Left ventricle myocardium inferior (tissue), 1 donor: ENCODE data around the gene CHRNB1. TPM values are rescaled to one million over a fixed set of nuclear protein-coding genes. Genes with fewer than 3 reads are reported as not detected.
A peak's percentile ranks its signal among the peaks of the same experiment; 100 is the strongest.

Experiments
- DNase-seq: peaks from one replicate; pipeline ENCODE4 v3.0.0-alpha.2; 2020
- H3K27ac ChIP-seq: fragments of 200-600 bp; replicated peaks from 2 replicates; pipeline ENCODE4 v1.8.0; 2021
- H3K27me3 ChIP-seq: fragments of 200-600 bp; 2 replicates; pipeline ENCODE4 v1.8.0; 2021; ENCODE audit warnings: low read depth
- H3K36me3 ChIP-seq: fragments of 200-600 bp; 2 replicates; pipeline ENCODE4 v1.8.0; 2021
- H3K4me1 ChIP-seq: fragments of 200-600 bp; 2 replicates; pipeline ENCODE4 v1.8.0; 2021
- H3K4me3 ChIP-seq: fragments of 200-600 bp; 2 replicates; pipeline ENCODE4 v1.8.0; 2021; ENCODE audit warnings: mild to moderate bottlenecking, moderate library complexity
- H3K9me3 ChIP-seq: fragments of 200-600 bp; replicated peaks from 2 replicates; pipeline ENCODE4 v1.8.0; 2021
- intact Hi-C: fragments of 100-400 bp; cut with micrococcal nuclease; formaldehyde crosslinking; loops from one replicate; pipeline ENCODE4 v1.11.0; 2022
- total RNA-seq: library from RNA; stranded (reverse); fragmentation: NEBNext Ultra II Directional; extraction: Animal tissue kit (Norgen Biotek cat#: 25700); gene quantifications from one replicate; pipeline ENCODE4 v1.2.1, GENCODE V29; 2021
- TF ChIP-seq, protein P1 (sequence below): fragments of 200-600 bp; IDR thresholded peaks from 2 replicates; pipeline ENCODE4 v1.8.0; 2021; ENCODE audit warnings: antibody characterized with exemption, mild to moderate bottlenecking, borderline replicate concordance
- donor health status: DM: no; HTN: yes; CAD: no; lungs with severe emphysema.

CHRNB1 gene
- total RNA-seq, 1 donor from 2014 or later: 8.7 TPM

DNA sequence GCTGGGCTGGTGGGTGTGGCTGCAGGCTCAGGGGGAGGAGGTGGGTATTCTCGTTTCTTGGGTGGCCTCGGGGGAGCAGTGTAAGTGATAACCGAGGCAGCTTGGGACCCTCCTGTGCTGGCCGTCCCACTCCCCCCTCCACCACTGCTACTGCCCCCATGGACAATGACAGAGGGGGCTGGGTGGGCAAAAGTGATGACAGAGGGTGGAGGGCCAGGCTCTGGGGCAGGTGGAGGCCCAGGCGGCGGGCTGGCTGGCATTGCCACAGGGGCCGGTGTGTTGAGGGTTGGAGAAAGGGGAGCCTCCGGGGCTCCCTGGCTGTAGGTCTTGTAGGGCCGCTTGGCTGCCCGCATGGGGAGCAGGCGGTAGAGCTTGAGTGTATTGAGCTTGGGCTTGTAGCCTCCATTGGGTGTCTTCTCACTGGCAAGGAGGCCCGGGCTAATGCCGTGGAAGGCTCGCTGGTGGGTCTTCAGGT is 18.5 kb downstream of the CHRNB1 start:
- Histone ChIP-seq H3K4me1 (peaks cover 32% of the 10 kb centered on the region), H3K27ac (no peak overlapping the region), H3K9me3 (no peaks in the 10 kb centered on the region), H3K4me3 (no peak overlapping the region), H3K36me3 (peaks cover 43% of the 10 kb centered on the region), H3K27me3 (no peaks in the 10 kb centered on the region)
- TF ChIP-seq, protein P1, sequence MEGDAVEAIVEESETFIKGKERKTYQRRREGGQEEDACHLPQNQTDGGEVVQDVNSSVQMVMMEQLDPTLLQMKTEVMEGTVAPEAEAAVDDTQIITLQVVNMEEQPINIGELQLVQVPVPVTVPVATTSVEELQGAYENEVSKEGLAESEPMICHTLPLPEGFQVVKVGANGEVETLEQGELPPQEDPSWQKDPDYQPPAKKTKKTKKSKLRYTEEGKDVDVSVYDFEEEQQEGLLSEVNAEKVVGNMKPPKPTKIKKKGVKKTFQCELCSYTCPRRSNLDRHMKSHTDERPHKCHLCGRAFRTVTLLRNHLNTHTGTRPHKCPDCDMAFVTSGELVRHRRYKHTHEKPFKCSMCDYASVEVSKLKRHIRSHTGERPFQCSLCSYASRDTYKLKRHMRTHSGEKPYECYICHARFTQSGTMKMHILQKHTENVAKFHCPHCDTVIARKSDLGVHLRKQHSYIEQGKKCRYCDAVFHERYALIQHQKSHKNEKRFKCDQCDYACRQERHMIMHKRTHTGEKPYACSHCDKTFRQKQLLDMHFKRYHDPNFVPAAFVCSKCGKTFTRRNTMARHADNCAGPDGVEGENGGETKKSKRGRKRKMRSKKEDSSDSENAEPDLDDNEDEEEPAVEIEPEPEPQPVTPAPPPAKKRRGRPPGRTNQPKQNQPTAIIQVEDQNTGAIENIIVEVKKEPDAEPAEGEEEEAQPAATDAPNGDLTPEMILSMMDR: no peak
- DNase-seq: no peak
- intact Hi-C loops: no loop called here

DNA sequence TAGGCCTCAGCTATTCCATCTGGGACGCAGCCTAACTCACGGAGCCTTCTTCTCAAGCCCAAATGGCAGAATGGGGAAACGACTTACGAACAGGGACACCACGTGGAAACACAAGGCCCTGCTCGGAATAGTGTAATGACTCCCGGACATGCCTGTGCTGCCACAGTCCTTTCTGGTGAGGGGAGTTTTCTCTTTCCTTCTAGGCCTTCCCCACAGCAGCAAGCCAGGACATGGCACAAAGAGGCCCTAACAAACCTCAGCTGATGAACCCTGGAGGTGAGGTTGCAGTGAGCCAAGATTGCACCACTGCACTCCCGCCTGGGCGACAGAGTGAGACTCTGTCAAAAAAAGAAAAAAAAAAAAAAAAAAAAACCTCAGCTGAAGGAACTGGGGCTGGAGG is 19.2 kb downstream of the CHRNB1 start:
- no peaks in the 10 kb centered on the region for H3K9me3 ChIP-seq
- no peak for DNase-seq
- H3K4me1 ChIP-seq: peaks cover 39% of the 10 kb centered on the region
- intact Hi-C loops: no loop called here
- H3K27ac ChIP-seq: no peak overlapping the region
- TF ChIP-seq, protein P1: no peak
- peaks cover 43% of the 10 kb centered on the region for H3K36me3 ChIP-seq
- no peaks in the 10 kb centered on the region for H3K27me3 ChIP-seq
- H3K4me3 ChIP-seq: no peak overlapping the region

DNA sequence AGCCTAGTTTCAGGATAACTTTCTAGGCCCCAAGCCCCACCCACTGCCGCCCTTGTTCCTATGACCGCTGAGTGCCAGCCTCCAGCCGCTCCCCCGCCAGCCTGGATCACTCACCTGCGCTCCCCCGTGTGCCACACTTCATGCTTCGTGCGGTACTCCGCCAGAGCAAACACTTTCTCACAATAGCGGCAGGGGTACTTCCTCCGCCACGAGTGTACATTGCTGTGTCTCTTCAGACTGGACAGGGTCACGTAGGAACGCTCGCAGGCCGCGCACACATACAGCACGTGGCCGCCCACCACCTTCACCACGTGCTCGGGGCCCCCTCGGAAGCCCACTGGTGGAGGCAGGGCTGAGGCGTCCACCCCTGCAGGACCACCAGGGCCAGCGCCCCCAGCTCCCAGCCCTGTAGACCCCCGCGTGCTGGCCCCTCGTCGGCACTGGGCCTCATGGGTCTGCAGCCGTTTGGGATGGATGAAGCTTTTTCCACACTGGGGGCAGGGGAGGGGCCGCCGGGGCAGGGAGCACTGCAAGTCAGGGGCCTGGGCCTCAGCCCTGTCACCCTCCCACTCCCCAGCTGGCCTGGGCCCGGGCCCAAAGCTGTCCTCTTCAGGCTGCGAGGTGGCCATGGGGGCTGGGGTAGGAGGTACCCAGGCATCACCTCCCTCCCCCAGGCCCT is 20.9 kb downstream of the CHRNB1 start:
- Histone ChIP-seq H3K4me1 (peaks cover 54% of the 10 kb centered on the region), H3K9me3 (no peaks in the 10 kb centered on the region), H3K4me3 (no peak overlapping the region), H3K27me3 (no peaks in the 10 kb centered on the region), H3K27ac (peak overlapping the region; percentile 85), H3K36me3 (peaks cover 43% of the 10 kb centered on the region)
- DNase-seq: no peak
- intact Hi-C loops: no loop called here
- TF ChIP-seq, protein P1: no peak

DNA sequence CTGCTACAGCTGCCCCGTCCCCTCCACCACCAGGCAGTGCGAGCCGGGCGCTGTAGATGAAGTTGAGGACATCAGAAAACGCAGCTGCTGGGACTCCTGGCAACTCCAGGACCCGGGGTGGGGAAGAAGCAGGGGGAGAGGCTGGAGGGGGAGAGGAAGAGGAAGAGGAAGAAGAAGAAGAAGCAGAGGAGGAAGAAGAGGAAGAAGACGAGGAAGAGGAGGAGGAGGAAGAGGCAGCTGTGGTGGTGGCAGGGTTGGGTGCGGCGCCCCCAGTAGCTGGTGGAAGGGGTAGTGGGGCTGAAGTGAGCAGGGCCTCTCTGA is 21.4 kb downstream of the CHRNB1 start:
- Histone ChIP-seq H3K4me3 (no peak overlapping the region), H3K27me3 (no peaks in the 10 kb centered on the region), H3K36me3 (peaks cover 43% of the 10 kb centered on the region), H3K9me3 (no peaks in the 10 kb centered on the region), H3K4me1 (peaks cover 60% of the 10 kb centered on the region), H3K27ac (peak overlapping the region; percentile 85)
- TF ChIP-seq, protein P1: no peak
- DNase-seq: no peak
- intact Hi-C loops: no loop called here

DNA sequence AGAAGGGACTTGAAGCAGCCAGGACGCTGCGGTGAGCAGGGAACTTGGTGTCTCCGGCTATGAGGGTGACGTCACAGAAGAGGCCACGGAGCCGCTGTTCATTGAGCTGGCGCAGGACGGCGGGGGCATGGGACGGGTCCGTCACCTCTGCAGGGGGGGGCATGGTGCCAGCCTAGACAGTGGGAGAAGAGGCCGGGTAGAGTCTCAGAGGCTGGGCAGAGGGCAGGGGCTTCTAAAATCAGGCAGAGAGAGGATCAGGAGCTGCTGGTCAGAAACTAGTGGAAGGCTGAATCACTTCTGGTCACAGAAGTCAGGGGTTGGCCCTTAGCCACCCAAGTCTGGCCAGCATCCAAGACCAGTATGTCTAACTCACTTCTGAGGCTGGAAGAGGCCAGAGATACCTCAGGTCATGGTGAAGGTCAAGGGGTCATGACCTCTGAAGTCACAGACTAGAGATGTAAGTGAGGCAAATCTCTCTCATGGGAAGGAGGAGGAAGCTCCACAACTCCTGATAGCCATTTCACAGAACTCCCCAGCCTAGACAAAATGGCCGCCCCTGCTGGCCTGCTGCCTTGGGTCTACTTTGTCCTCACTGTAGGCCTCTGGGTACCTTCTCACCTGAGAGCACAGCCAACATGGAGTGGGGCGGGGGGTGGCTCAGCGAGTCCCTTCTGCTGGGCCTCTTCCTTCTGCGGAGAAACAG is 21.9 kb downstream of the CHRNB1 start:
- no peaks in the 10 kb centered on the region for H3K27me3 ChIP-seq
- H3K36me3 ChIP-seq: peaks cover 43% of the 10 kb centered on the region
- no peaks in the 10 kb centered on the region for H3K9me3 ChIP-seq
- intact Hi-C loops: no loop called here
- H3K27ac ChIP-seq: peak overlapping the region; percentile 85
- TF ChIP-seq, protein P1: no peak
- H3K4me3 ChIP-seq: no peak overlapping the region
- peak; percentile 82 for DNase-seq
- H3K4me1 ChIP-seq: peaks cover 65% of the 10 kb centered on the region
